ENCODE data around the gene PTPN21.

DNA sequence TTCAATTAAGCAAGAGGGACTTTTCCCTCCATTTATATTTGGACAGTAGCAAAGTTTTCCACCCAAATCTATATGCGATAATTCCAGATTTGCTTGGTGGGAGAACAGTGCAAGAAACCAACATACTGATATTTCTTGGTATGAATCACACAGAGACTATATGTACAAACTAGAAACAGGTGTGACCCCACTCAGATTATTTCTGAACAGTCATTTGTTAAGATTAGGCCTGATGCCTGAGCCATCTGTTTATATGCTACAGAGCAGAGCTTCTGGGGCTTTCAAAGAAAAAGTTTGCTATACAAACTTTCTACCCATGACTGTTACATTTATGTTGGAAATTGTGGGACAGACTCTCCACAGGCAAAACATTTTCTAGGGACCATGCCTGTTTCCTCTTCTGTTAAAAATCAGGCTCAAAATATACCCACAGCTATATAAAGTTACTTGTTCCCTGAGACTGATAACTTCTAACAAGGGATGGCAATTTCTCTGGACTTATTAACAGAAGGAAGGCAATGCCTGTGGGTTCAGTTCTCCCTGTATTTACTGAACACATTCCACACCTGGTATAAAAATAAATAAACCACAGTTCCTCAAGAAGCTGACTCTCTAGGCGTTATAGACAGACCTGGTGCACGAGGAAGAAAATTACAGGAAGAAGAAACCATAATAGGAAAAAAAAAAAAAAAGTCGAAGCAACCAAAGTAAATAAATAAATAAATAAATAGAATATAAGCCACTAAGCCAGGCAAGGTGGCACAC lies 8.0 kb downstream of the PTPN21 start:
- TF ChIP-seq, protein P1, sequence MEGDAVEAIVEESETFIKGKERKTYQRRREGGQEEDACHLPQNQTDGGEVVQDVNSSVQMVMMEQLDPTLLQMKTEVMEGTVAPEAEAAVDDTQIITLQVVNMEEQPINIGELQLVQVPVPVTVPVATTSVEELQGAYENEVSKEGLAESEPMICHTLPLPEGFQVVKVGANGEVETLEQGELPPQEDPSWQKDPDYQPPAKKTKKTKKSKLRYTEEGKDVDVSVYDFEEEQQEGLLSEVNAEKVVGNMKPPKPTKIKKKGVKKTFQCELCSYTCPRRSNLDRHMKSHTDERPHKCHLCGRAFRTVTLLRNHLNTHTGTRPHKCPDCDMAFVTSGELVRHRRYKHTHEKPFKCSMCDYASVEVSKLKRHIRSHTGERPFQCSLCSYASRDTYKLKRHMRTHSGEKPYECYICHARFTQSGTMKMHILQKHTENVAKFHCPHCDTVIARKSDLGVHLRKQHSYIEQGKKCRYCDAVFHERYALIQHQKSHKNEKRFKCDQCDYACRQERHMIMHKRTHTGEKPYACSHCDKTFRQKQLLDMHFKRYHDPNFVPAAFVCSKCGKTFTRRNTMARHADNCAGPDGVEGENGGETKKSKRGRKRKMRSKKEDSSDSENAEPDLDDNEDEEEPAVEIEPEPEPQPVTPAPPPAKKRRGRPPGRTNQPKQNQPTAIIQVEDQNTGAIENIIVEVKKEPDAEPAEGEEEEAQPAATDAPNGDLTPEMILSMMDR (IDR thresholded peaks at IDR 0.05; ENCODE audit: extremely low read depth in 1 of 2, insufficient read depth in 1 of 2, low read depth in 1 of 2, low read length in 2 of 2): no peak
- no peak for TF ChIP-seq MYC (IDR thresholded peaks at IDR 0.05; ENCODE audit: low read depth, low read length)
- no peak for TF ChIP-seq POLR2AphosphoS5 (IDR thresholded peaks at IDR 0.05; ENCODE audit: insufficient read depth, low read depth, low read length)
- no peak for TF ChIP-seq POLR2A (IDR thresholded peaks at IDR 0.05; ENCODE audit: low read depth, low read length)
- no peak for TF ChIP-seq GATA2 (IDR thresholded peaks at IDR 0.05; ENCODE audit: insufficient read depth, insufficient read length, low read depth, low read length)
- no peak for TF ChIP-seq EZH2 (IDR thresholded peaks at IDR 0.05; ENCODE audit: borderline replicate concordance, low read depth, low read length, severe bottlenecking)

Data from endothelial cell of umbilical vein (primary cell).